Neural cell (in vitro differentiated cells): ENCODE data around the gene MYBBP1A.

Source experiments
- EP300 ChIP-seq: fragments of 450-650 bp; conservative IDR thresholded peaks from 2 replicates; pipeline ENCODE4 v1.6.1; 2014; ENCODE audit warnings: antibody characterized with exemption, mild to moderate bottlenecking, moderate library complexity; ENCODE audit not compliant: poor library complexity, severe bottlenecking
- EZH2 ChIP-seq: fragments of 200-600, 300-800 bp; shearing (Covaris generic), sonication (generic); IDR thresholded peaks from 2 replicates; pipeline ENCODE4 v1.6.1; 2014; ENCODE audit warnings: antibody characterized with exemption, low read length, borderline replicate concordance, mild to moderate bottlenecking; ENCODE audit not compliant: insufficient read depth, poor library complexity, severe bottlenecking
- TAF1 ChIP-seq: IDR thresholded peaks from 2 replicates; pipeline ENCODE4 v1.6.1; 2012; ENCODE audit warnings: low read depth
- TF ChIP-seq, protein P1 (sequence below): fragments of 450-650 bp; IDR thresholded peaks from 2 replicates; pipeline ENCODE4 v1.5.1; 2014; ENCODE audit warnings: antibody characterized with exemption, mild to moderate bottlenecking, moderate library complexity; ENCODE audit not compliant: poor library complexity, severe bottlenecking

DNA sequence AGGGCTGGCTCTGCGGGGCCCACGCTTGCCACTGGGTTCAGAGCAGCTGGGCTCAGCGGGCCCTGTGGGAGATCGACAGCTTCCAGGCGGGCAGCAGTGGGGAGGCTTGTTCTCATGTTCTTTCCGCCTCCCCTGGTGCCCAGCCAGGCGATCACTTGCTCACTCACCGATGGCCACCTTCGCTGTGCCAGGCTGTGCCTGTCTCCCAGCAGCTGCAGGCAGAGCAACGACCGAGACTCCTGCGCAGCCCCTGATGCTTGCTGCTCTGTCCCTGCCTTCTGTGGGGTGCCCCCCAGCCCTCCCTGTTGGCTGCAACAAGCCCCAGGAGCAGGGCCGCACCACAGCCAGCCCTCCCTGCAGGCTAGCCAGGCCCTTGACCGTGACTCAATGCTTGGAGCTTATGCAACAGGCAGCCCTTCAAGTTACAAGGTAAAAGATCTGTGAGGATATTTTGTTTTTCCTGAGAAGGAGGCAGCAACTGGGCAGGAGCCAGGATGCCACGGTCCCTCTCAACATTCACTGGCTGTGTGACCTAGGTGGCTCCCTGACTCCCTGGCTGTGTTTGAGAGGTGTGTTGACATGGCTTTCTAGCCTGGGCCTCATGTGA is 66.1 kb downstream of the MYBBP1A start:
- TF ChIP-seq TAF1 (no peak), EP300 (no peak), EZH2 (no peak)
- TF ChIP-seq, protein P1, sequence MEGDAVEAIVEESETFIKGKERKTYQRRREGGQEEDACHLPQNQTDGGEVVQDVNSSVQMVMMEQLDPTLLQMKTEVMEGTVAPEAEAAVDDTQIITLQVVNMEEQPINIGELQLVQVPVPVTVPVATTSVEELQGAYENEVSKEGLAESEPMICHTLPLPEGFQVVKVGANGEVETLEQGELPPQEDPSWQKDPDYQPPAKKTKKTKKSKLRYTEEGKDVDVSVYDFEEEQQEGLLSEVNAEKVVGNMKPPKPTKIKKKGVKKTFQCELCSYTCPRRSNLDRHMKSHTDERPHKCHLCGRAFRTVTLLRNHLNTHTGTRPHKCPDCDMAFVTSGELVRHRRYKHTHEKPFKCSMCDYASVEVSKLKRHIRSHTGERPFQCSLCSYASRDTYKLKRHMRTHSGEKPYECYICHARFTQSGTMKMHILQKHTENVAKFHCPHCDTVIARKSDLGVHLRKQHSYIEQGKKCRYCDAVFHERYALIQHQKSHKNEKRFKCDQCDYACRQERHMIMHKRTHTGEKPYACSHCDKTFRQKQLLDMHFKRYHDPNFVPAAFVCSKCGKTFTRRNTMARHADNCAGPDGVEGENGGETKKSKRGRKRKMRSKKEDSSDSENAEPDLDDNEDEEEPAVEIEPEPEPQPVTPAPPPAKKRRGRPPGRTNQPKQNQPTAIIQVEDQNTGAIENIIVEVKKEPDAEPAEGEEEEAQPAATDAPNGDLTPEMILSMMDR, result no peak
